Measurements from ENCODE around the gene TSPAN7.

GRCh38 chrX:38662640-38663039, 101.3 kb downstream of the TSPAN7 start:
- TF ChIP-seq CTCF (IDR thresholded peaks at IDR 0.05; ENCODE audit: low read depth, low read length, poor library complexity, severe bottlenecking) = no peak
- no peak for TF ChIP-seq EZH2phosphoT487 (IDR thresholded peaks at IDR 0.05; ENCODE audit: borderline replicate concordance, low read length)

All from DOHH2 (cell line).